A673 (cell line): ENCODE data around the gene VPS4B. TPM values are rescaled to one million over a fixed set of nuclear protein-coding genes. Genes with fewer than 3 reads are reported as not detected.
A peak's percentile ranks its signal among the peaks of the same experiment; 100 is the strongest.

ENCODE experiments used
- BruUV-seq: library from RNA; stranded (reverse); fragments of 400-500 nt; replicated peaks from 2 replicates; lab custom pipeline; 2021; lab: Mats Ljungman, UMichigan
- CTCF ChIA-PET: fragments of 300-600 bp; sonication (Branson Sonifier 250); formaldehyde crosslinking; loops from one replicate; lab custom pipeline; 2022; ENCODE audit warnings: antibody characterized with exemption; lab: Charles Lee
- POLR2A ChIA-PET: fragments of 300-600 bp; sonication (Branson Sonifier 250); formaldehyde crosslinking; loops from one replicate; lab custom pipeline; 2022; ENCODE audit warnings: antibody characterized with exemption; ENCODE audit not compliant: low non-redundant PET; lab: Charles Lee
- DNase-seq: peaks from one replicate; pipeline ENCODE4 v3.0.0-alpha.2; 2015; ENCODE audit warnings: low spot score
- H3K27ac ChIP-seq: fragments of 200-600 bp; sonication (generic); 2 replicates; pipeline ENCODE4 v1.5.1; 2016; ENCODE audit warnings: mixed run types, low read depth, mild to moderate bottlenecking, mixed read lengths, antibody characterized with exemption, low read length; ENCODE audit not compliant: poor library complexity, severe bottlenecking
- H3K27me3 ChIP-seq: fragments of 200-600 bp; sonication (generic); replicated peaks from 2 replicates; pipeline ENCODE4 v1.6.1; 2017; ENCODE audit warnings: mixed run types, low read depth, mild to moderate bottlenecking, mixed read lengths, antibody characterized with exemption, low read length; ENCODE audit not compliant: insufficient read depth, poor library complexity
- H3K36me3 ChIP-seq: fragments of 200-600 bp; sonication (generic); 2 replicates; pipeline ENCODE4 v1.6.1; 2016; ENCODE audit warnings: mixed run types, mild to moderate bottlenecking, mixed read lengths, antibody characterized with exemption, low read length; ENCODE audit not compliant: insufficient read depth, poor library complexity, severe bottlenecking
- H3K4me1 ChIP-seq: fragments of 200-600 bp; sonication (generic); 2 replicates; pipeline ENCODE4 v1.6.1; 2017; ENCODE audit warnings: mixed run types, mild to moderate bottlenecking, mixed read lengths, antibody characterized with exemption, low read length; ENCODE audit not compliant: insufficient read depth, poor library complexity, severe bottlenecking
- H3K4me3 ChIP-seq: fragments of 200-600 bp; sonication (generic); 2 replicates; pipeline ENCODE4 v1.5.1; 2016; ENCODE audit warnings: low read depth, mixed run types, mild to moderate bottlenecking, mixed read lengths, low read length; ENCODE audit not compliant: poor library complexity, severe bottlenecking
- H3K9me3 ChIP-seq: fragments of 200-600 bp; sonication (generic); 2 replicates; pipeline ENCODE4 v1.6.1; 2016; ENCODE audit warnings: mixed run types, low read depth, mild to moderate bottlenecking, mixed read lengths, antibody characterized with exemption, low read length; ENCODE audit not compliant: poor library complexity, severe bottlenecking
- EZH2 ChIP-seq: fragments of 200-600 bp; sonication (generic); IDR thresholded peaks from 2 replicates; pipeline ENCODE4 v1.6.1; 2017; ENCODE audit warnings: borderline replicate concordance, low read depth, mild to moderate bottlenecking, mixed read lengths, antibody characterized with exemption, low read length; ENCODE audit not compliant: poor library complexity, severe bottlenecking
- intact Hi-C: fragments of 100-400 bp; cut with micrococcal nuclease; formaldehyde crosslinking; loops from one replicate; pipeline ENCODE4 v1.10.0; 2022; ENCODE audit not compliant: unreplicated experiment
- total RNA-seq: library from RNA; stranded (reverse); gene quantifications from 2 replicates; pipeline ENCODE4 v1.2.3, GENCODE V29; 2021
- TF ChIP-seq, protein P1 (sequence below): fragments of 300-800, 200-600 bp; sonication (generic); conservative IDR thresholded peaks from 2 replicates; pipeline ENCODE4 v1.5.1; 2017; ENCODE audit warnings: low read depth, mild to moderate bottlenecking, antibody characterized with exemption, low read length, moderate library complexity, mixed read lengths

The VPS4B gene
- total RNA-seq, 1 experiment from 2014 or later = 94.8 TPM

DNA sequence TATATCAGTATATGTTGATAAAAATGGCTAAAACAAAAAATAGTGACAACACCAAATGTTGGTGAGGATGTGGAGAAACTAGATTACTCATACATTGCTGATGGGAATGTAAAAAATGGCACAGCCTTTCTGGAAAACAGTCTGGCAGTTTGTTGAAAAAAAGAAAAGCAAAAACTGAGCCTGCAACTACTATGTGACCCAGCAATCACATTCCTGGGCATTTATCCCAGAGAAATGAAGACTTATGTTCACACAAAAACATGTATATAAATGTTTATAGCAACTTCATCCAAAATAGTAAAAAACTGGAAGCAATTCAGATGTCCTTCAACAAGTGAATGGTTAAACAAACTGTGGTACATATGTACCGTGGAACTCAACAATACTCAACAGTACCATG is 47.7 kb downstream of the VPS4B start:
- TF ChIP-seq, protein P1, sequence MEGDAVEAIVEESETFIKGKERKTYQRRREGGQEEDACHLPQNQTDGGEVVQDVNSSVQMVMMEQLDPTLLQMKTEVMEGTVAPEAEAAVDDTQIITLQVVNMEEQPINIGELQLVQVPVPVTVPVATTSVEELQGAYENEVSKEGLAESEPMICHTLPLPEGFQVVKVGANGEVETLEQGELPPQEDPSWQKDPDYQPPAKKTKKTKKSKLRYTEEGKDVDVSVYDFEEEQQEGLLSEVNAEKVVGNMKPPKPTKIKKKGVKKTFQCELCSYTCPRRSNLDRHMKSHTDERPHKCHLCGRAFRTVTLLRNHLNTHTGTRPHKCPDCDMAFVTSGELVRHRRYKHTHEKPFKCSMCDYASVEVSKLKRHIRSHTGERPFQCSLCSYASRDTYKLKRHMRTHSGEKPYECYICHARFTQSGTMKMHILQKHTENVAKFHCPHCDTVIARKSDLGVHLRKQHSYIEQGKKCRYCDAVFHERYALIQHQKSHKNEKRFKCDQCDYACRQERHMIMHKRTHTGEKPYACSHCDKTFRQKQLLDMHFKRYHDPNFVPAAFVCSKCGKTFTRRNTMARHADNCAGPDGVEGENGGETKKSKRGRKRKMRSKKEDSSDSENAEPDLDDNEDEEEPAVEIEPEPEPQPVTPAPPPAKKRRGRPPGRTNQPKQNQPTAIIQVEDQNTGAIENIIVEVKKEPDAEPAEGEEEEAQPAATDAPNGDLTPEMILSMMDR = no peak
- no peak for TF ChIP-seq EZH2
- CTCF ChIA-PET = no interaction called here
- Histone ChIP-seq H3K9me3 (peaks cover 49% of the 10 kb centered on the region), H3K36me3 (no peaks in the 10 kb centered on the region), H3K4me3 (no peak overlapping the region), H3K27ac (peak overlapping the region; percentile 100), H3K27me3 (no peaks in the 10 kb centered on the region), H3K4me1 (peaks cover 28% of the 10 kb centered on the region)
- POLR2A ChIA-PET = no interaction called here
- intact Hi-C loops = no loop called here
- BruUV-seq = no TSS peak
- DNase-seq = no peak

GRCh38 chr18:63373161-63373560 is 49.1 kb downstream of the VPS4B start:
- peak overlapping the region; percentile 41 for H3K27ac ChIP-seq
- no peaks in the 10 kb centered on the region for H3K36me3 ChIP-seq
- intact Hi-C loops = no loop called here
- no peak for DNase-seq
- H3K9me3 ChIP-seq = peaks cover 59% of the 10 kb centered on the region
- H3K27me3 ChIP-seq = no peaks in the 10 kb centered on the region
- no peak for TF ChIP-seq EZH2
- TF ChIP-seq, protein P1 = no peak
- BruUV-seq = no TSS peak
- CTCF ChIA-PET = no interaction called here
- peaks cover 21% of the 10 kb centered on the region for H3K4me1 ChIP-seq
- no peak overlapping the region for H3K4me3 ChIP-seq
- POLR2A ChIA-PET = no interaction called here

DNA sequence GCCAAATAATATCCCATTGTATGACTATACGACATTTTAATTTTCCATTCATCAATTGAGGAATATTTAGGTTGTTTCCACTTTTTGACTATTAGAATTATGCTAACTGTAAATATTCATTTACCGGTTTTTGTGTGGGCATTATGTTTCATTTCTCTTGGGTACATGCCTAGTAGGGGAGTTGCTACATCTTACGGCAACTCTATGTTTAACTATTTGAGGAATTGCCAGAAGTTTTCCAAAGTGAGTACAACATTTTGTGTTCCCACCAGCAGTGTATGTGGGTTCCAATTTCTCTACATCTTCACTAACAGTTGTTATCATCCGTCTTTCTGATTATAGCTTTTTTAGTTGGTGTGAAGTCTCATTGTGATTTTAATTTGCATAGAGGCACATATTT is 53.7 kb downstream of the VPS4B start:
- H3K4me3 ChIP-seq = peak overlapping the region; percentile 96
- intact Hi-C loops = no loop called here
- peaks cover 35% of the 10 kb centered on the region for H3K9me3 ChIP-seq
- no peak for DNase-seq
- ChIA-PET CTCF (no interaction called here), POLR2A (no interaction called here)
- peaks cover 29% of the 10 kb centered on the region for H3K36me3 ChIP-seq
- H3K4me1 ChIP-seq = peaks cover 6% of the 10 kb centered on the region
- H3K27ac ChIP-seq = peak overlapping the region; percentile 99
- no peaks in the 10 kb centered on the region for H3K27me3 ChIP-seq
- TF ChIP-seq, protein P1 = no peak
- TF ChIP-seq EZH2 = no peak
- no TSS peak for BruUV-seq
